ENCODE measurements around the gene CHST12. TPM values are rescaled to one million over a fixed set of nuclear protein-coding genes. Genes with fewer than 3 reads are reported as not detected.

Gene CHST12
- polyA plus RNA-seq, 1 donor from 2014 or later = 6.4 TPM

DNA sequence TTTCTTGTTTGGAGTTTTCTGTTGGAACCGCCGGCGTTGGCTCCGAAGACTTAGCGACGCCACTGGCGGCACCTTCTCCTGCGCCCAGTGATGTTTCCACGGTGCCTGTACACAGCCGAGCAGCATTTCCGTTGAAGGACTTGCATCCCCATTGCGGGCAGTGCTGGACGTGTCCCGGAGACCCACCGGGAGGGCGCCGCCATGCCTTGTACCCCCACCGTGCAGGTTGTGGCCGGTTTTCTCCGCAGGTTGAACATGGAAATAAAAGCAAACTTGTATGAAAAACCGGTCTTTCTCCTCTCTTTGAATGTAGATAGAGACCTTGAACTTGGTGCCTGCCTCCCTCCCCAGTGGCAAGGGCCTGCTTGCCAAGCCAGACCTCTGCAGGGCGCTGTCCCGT is 22.9 kb upstream of the CHST12 start:
- Histone ChIP-seq H3K9me2 (ENCODE audit: insufficient read depth, low read length) (no peaks in the 10 kb centered on the region), H3K9me3 (ENCODE audit: low read length) (no peaks in the 10 kb centered on the region), H2AFZ (ENCODE audit: low read depth, low read length) (no peak overlapping the region), H3F3A (ENCODE audit: insufficient read depth, low read length, poor library complexity, severe bottlenecking) (no peaks in the 10 kb centered on the region), H3K4me3 (ENCODE audit: low read length) (no peak overlapping the region), H3K27ac (ENCODE audit: low read length) (no peak overlapping the region), H3K36me3 (ENCODE audit: insufficient read depth, low read length) (no peaks in the 10 kb centered on the region), H3K27me3 (ENCODE audit: insufficient read depth, low read depth, low read length) (no peaks in the 10 kb centered on the region), H3K9ac (ENCODE audit: low read length) (no peak overlapping the region), H3K4me2 (ENCODE audit: low read length) (no peak overlapping the region), H3K79me2 (replicated peaks; ENCODE audit: insufficient read depth, low read length) (no peaks in the 10 kb centered on the region), H4K20me1 (ENCODE audit: insufficient read depth) (no peaks in the 10 kb centered on the region)
- TF ChIP-seq SMC3 (conservative IDR thresholded peaks at IDR 0.05; ENCODE audit: poor library complexity) = no peak
- no peak for TF ChIP-seq EP300 (conservative IDR thresholded peaks at IDR 0.05; ENCODE audit: poor library complexity, severe bottlenecking)
- TF ChIP-seq TAF1 (IDR thresholded peaks at IDR 0.05; ENCODE audit: low read depth) = no peak
- TF ChIP-seq POLR2AphosphoS5 (IDR thresholded peaks at IDR 0.05) = no peak
- no peak for TF ChIP-seq REST (IDR thresholded peaks at IDR 0.05; ENCODE audit: borderline replicate concordance)

DNA sequence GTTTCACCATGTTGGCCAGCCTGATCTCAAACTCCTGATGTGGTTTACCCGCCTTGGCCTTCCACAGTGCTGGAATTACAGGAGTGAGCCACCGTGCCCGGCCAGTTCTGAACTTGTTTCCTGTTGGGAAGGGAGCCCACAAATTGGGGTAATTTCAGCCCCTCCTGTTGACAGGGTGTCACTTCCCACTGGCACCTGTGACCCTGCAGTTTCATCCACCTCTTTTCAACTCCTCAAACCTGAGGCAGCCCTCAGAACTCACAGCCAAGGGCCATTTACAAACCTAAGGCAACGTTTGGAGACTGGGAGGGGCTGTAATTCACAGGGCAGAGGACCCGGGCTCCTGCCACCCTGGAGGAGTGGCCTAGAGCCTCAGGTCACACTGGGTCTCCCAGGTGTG is 22.2 kb upstream of the CHST12 start:
- Histone ChIP-seq H3K9me2 (ENCODE audit: insufficient read depth, low read length) (no peaks in the 10 kb centered on the region), H2AFZ (ENCODE audit: low read depth, low read length) (no peak overlapping the region), H3K4me2 (ENCODE audit: low read length) (no peak overlapping the region), H3K9ac (ENCODE audit: low read length) (no peak overlapping the region), H3K27me3 (ENCODE audit: insufficient read depth, low read depth, low read length) (no peaks in the 10 kb centered on the region), H3K36me3 (ENCODE audit: insufficient read depth, low read length) (no peaks in the 10 kb centered on the region), H4K20me1 (ENCODE audit: insufficient read depth) (no peaks in the 10 kb centered on the region), H3K4me3 (ENCODE audit: low read length) (no peak overlapping the region), H3K79me2 (replicated peaks; ENCODE audit: insufficient read depth, low read length) (no peaks in the 10 kb centered on the region), H3K9me3 (ENCODE audit: low read length) (no peaks in the 10 kb centered on the region), H3K27ac (ENCODE audit: low read length) (no peak overlapping the region), H3F3A (ENCODE audit: insufficient read depth, low read length, poor library complexity, severe bottlenecking) (no peaks in the 10 kb centered on the region)
- TF ChIP-seq RAD21 (conservative IDR thresholded peaks at IDR 0.05) = no peak
- no peak for TF ChIP-seq SMC3 (conservative IDR thresholded peaks at IDR 0.05; ENCODE audit: poor library complexity)
- TF ChIP-seq REST (IDR thresholded peaks at IDR 0.05; ENCODE audit: borderline replicate concordance) = no peak
- TF ChIP-seq EZH2 (IDR thresholded peaks at IDR 0.05; ENCODE audit: borderline replicate concordance, insufficient read depth, low read length, poor library complexity, severe bottlenecking) = no peak
- TF ChIP-seq EP300 (conservative IDR thresholded peaks at IDR 0.05; ENCODE audit: poor library complexity, severe bottlenecking) = no peak
- TF ChIP-seq POLR2AphosphoS5 (IDR thresholded peaks at IDR 0.05) = no peak
- no peak for TF ChIP-seq CTCF (IDR thresholded peaks at IDR 0.05; ENCODE audit: poor library complexity, severe bottlenecking)
- no peak for TF ChIP-seq TAF1 (IDR thresholded peaks at IDR 0.05; ENCODE audit: low read depth)
- TF ChIP-seq MXI1 (conservative IDR thresholded peaks at IDR 0.05; ENCODE audit: poor library complexity, severe bottlenecking) = no peak

Measured in neural cell (in vitro differentiated cells).